ENCODE data around the gene MID2.
"Not testable (repeated sequence)": the region's sequence is repeated elsewhere in the genome, so short reads cannot be mapped to it uniquely, and the experiment has no call there.

Gene MID2, protein sequence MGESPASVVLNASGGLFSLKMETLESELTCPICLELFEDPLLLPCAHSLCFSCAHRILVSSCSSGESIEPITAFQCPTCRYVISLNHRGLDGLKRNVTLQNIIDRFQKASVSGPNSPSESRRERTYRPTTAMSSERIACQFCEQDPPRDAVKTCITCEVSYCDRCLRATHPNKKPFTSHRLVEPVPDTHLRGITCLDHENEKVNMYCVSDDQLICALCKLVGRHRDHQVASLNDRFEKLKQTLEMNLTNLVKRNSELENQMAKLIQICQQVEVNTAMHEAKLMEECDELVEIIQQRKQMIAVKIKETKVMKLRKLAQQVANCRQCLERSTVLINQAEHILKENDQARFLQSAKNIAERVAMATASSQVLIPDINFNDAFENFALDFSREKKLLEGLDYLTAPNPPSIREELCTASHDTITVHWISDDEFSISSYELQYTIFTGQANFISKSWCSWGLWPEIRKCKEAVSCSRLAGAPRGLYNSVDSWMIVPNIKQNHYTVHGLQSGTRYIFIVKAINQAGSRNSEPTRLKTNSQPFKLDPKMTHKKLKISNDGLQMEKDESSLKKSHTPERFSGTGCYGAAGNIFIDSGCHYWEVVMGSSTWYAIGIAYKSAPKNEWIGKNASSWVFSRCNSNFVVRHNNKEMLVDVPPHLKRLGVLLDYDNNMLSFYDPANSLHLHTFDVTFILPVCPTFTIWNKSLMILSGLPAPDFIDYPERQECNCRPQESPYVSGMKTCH

DNA sequence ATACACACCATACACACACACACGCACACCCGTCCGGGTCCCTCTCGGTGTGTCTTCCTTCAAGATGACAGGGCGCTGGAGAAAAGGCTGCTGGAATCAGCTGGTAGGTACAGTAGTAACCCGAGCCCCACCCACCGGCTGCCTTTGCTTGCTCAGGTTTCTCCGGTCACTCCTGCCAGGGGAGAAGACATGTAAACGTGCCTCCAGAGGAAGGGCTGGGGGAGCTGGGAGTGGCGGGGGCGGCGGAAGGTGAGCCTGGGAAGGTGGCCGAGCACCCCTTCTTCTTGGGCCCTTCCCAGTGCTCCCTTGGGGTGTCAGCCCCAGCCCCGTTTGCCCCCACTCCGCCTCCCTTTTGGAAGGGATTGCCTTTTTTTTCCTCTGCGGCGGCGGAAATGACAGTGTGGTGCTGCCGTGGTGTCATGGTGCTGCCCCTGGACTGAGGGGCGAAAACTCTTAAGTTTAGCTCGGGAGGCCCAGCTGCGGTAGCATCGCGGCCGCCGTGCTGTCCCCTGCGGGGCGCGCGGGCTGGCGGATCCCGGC lies at the start of gene MID2:
Gene MID2 (plus strand): TSS at position 169 of the 540 bp plus-strand sequence. CDS start 561 bp downstream, outside the sequence.
- DNase-seq (ENCODE audit: low read depth, low spot score) = no peak

DNA sequence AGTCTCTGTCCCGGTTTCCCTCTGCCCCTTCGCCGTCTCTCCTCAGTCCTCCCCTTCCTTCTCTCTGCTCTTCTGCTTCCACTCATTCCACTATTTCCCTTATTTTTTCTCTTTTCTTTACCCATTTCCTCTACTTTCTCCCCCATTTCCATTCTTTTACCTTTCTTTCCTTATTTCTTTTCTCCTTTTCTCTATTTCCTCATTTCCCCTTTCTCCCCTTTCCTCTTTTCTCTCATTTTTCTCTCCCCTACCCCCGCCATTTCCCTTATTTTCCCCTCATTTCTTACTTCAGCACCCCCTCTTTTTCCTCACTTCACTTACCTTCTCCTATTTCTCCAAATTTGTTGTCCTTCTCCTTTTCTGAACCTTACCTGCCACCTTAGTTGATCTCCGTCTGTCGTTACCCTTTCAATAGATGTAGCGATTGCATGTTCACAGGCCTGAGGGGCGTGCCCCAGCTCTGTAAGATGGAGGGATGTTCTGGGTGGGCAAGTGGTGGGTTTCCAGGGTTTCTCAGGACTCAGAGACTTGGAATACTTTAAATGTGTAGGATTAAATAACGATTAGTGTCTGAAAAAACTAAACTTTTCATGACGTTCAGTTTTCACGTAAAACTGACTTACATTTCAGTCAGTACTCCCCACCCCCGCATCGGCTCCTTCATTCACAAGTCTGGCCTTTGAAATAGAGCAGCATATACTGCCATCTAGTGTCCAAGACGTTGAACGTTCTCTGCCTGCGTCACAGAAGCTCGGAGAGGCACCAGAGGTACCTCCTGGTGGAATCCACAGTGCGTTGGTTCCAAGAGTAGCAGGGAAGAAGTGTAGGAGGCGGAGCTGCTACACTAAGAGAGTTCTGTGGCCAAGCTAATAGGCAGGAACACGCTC lies 48.8 kb upstream of the MID2 start:
- DNase-seq (ENCODE audit: low read depth, low spot score) = peak; percentile 39

DNA sequence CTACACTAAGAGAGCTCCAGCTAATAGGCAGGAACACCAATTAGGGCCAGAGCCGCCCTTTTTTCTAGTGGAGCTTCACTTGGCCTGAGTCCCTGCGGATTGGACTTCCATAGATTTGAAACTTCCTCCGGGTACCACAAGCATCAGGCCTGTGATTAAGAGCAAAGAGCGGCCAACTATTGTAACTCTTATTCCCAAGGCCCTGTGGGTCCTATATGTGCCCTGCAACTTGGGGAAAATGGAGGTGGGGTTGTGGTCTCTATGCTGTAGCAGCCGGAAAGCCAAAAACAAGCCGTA lies 48.2 kb upstream of the MID2 start, which contains the start of gene NCBP2L:
Gene NCBP2L (plus strand): TSS at position 198 of the 297 bp plus-strand sequence. CDS start 16,488 bp downstream, outside the sequence.
- no peak for DNase-seq (ENCODE audit: low read depth, low spot score)

DNA sequence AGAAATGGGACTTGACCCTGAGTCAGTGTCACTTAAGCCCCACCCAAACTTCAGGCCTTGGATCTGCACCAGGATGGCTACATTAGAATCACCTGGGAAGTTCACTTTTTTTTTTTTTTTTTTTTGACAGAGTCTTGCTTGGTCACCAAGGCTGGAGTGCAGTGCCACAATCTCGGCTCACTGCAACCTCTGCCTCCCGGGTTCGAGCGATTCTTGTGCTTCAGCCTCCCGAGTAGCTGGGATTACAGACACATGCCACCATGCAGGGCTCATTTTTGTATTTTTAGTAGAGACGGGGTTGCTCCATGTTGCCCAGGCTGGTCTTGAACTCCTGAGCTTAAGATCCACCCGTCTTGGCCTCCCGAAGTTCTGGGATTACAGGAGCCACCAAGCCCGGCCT lies 45.1 kb upstream of the MID2 start:
- no peak for DNase-seq (ENCODE audit: low read depth, low spot score)

DNA sequence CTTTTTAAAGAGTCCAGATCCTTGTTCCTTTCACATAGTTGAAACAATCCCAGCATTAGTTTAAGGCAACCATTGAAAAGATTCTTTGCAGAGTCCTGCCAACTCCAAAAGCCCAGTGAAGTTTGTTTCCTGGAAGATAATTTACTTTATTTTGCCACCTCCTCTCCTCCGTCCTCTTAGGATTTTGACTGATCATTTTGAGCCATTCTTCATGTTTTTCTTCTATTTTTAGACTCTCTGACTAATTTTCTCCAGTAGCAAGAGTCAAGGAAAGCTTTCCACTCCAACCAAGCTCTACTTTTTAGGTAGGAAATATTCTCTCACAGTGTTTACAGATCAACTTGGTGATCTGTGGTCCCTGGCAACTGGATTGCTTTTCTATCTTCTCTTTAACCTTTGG lies 37.8 kb upstream of the MID2 start:
- DNase-seq (ENCODE audit: low read depth, low spot score) = no peak

DNA sequence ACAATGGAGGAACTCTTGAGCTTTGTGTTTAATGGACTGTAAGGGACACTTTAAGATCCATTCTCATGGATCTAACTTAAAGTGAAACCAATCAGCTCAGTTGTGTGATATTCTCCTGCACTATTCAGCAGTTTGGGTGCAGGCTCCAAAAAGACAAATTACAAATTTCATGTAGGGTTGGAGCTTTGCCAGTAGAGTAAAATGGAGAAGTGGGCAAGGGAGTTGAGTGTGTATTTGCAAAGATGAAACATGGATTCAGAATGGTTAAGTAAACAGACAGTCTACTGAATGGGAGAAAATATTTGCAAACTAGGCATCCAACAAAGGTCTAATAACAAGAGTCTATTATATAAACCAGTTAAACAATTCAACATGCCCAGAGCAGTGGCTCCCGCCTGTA lies 21.2 kb upstream of the MID2 start:
- no peak for DNase-seq (ENCODE audit: low read depth, low spot score)

DNA sequence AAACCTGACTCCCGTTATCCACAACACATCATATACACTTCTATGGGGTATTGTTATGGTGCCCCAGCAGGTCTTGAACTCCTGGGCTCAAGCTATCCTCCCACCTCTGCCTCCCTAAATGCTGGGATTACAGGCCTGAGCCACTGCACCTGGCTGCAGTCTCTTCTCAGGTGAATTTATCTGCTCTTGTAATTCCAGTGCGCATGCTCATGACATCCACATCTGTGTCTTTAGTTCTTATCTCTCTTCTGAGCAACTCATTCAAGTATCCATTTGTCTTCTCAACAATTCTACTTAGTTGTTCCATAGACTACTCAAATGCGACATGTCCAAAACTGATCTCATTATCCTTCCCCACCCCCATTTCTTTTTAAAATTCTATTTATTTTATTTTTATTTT lies 20.5 kb upstream of the MID2 start:
- DNase-seq (ENCODE audit: low read depth, low spot score) = no peak

DNA sequence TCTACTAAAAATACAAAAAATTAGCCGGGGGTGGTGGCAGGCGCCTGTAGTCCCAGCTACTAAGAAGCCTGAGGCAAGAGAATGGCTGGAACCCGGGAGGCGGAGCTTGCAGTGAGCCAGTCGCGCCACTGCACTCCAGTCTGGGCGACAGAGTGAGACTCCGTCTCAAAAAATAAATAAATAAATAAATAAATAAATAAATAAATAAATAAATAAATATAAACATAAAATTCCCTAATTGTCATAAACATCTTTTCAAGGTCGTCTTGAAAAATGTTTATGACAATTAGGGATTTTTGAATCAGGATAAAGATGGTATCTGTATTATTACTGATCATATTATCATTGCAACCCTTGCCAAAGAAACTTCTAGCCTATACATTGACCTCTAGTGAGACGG lies 15.6 kb upstream of the MID2 start:
- not testable (repeated sequence) for DNase-seq (ENCODE audit: low read depth, low spot score)

DNA sequence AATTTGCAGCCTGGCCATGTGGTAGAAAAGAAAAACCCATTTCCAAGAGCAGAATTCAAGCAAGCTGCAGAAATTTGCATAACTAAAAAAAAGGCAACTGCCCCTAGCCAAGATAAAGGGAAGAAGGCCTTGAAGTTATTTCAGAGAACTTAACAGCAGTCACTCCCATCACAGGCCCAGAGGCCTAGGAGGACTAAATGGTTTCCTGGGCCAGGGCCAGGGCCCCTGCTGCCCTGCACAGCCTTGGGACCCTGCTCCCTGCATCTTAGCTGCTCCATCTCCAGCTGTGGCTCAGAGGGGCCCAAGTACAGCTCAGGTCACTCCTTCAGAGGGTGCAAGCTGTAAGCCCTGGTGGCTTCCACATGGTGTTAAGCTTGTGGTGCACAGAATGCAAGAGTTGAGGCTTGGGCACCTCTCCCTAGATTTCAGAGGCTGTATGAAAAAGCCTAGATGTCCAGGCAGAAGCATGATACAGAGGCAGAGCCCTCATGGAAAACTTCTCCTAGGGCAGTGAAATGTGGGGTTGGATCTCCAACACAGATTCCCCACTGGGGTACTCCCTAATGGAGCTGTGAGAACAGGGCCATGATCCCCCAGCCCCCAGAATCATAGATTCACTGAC lies 6.7 kb upstream of the MID2 start:
- DNase-seq (ENCODE audit: low read depth, low spot score) = no peak

DNA sequence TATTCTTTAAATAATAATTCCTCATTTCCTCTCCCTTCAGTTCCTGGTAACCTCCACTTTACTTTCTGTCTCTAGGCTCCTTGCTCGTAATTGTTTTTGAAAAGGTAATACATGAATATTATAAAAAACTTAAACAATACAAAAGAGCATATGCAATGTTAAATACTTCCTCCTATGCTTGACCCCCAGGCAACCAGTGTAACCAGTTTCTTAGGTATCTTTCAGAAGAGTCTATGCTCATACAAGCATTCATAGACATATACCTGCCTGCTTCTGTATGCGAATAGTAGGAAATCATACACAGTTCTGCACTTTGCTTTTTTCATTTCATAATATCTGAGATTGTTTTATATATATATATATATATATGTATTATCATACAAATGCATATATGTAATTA lies 2.6 kb upstream of the MID2 start:
- DNase-seq (ENCODE audit: low read depth, low spot score) = no peak

DNA sequence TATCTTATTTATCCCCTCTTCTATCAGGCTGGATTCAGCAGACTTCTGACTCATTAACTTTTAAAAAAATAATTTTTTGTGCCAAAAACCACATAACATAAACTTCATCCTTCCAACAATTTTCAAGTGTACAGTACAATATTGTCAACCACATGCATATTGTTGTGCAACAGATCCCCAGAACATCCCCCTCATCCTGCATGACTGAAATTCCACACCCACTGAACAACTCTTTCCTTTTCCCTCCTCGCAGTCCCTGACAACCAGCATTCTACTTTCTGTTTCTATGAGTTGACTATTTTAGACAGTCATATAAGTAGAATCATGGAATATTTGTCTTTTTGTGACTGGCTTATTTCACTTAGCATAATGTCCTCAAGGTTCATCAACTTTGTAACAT lies 2.2 kb upstream of the MID2 start:
- no peak for DNase-seq (ENCODE audit: low read depth, low spot score)

DNA sequence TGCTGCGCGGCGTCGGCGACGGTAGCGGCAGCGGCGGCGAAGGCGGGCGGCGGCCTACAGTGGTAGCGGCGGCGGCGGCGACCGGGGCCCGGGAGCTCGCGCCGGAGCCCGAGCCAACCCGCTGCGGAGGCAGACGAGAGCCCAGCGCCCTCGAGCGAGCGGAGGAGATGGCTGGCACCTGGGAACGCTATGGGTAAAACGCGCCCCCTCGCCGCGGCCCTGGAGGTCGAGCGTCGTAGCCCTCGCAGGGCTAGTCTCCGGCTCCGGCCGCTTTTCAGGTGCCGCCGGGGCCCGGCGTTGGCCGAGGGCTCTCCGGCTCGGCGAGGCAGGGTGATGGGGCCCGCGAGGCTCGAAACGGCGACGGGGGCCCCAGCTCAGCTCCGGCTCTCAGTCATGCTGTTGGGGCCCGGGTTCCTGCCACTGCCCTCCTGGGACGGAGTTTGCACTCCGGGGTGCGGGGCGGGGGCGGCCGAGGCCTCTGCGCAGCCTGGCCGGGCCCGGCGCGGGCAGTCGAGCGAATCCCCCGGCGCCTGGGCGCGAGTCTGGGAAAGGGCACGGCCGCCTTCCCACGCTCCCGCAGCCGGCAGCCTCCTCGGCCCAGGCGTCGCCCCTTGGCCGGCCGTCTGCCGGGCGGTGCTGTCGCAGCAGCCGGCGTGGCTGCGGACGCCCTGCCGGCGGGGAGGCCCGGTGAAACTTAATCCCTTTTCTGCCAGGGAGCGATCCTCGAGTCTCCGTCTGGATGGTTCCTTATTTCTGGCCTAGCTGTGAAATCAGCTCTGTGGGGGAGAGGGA lies 768 bp downstream of the MID2 start:
- DNase-seq (ENCODE audit: low read depth, low spot score) = no peak

DNA sequence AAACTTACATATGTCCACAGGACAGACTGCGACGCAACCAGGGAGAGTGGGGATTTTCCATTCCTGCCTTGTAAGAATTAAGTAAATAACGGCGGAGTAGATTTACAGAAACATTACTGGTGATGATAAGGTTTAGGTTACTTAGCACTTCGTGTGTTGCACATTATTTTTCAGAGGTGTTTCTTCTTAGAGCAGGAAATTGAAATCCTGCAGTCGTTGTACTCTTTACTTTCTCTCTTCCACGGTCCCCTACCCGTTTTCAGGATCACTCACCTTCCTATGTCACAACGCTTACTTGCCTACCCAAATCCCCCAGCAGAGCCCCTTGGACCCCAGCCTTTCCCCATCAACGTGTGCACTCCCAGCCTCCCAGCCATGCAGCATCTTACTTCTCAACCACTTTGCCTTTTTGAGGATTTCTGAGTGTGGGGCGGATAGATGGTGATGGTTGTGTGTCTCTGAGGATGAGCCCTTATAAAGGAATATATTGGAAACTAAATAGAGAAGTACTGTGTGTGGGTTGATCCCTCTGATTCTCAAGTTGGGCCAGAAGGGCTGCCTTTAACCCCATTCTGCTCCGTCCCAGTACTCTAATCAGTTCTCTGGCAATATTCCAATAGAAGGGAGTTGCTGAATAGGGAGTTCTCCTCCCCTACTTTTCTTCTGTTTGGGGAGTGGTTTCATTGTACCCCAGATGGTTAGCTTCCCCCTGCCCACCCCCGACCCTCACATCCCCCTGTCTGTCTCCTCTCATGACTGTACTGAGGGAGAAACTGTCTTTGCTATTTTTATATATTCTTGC lies 1.6 kb downstream of the MID2 start:
- DNase-seq (ENCODE audit: low read depth, low spot score) = no peak

DNA sequence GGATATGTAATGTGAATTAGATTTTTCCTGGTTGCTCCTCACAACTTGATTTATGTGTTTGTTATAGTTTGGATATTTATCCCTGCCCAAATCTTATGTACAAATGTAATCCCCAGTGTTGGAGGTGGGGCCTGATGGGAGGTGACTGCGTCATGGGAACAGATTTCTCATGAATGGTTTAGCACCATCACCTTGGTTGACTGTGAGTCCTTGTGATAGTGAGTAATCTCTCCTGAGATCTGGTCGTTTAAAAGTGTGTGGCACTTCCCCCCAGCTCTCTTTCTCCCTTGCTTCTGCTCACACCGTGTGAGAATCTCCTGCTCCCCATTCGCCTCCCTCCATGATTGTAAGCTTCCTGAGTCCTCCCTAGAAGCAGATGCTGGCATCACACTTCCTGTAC lies 2.2 kb downstream of the MID2 start:
- no peak for DNase-seq (ENCODE audit: low read depth, low spot score)

DNA sequence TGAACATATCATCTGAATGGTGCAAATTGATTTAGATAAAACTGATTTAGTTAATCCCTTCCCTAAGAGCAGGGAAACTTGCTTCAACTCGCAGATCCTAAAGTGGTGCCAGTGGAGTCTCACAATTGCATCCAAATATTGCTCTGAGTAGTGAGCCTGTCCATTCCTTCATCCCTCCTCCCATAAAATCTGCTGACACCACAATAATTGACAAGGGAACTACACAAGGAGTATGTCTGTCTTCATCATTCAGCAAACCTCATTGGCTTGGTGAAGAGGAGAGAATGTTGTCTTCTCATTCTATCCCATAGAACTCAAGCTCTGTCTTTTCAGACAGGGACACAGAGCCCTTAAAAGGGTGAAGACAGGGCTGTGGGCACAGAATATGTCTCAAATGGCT lies 4.2 kb downstream of the MID2 start:
- DNase-seq (ENCODE audit: low read depth, low spot score) = no peak

DNA sequence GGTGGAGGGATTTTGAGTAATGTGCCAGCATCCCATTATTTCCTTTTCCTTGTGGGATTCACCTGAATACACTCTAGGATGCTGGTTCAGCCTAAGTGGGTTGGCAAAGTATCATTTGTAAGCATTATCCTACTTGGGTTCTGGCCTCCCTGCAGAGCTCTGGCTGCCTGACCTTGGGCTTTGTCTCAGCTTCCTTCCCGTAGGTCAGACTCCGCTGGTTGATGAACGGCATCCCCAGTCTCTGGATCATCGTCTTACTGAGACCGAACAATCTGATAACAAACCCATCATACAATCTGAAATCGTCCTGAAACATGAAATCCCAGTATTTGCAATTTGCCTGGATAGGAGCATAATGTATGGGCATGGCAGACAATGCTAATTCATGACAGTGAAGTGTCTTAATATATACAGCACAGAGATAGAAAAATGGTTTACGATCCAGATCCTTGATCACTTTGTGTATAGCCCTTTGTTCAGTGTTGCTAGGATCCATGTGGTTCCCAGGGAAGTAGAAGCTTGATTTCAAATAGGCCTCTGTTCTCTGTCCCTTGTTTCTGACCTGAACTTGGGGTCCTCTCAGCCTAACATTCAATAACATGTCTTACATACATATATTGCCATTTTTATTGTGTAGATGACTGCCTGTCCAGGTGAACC lies 5.5 kb downstream of the MID2 start:
- DNase-seq (ENCODE audit: low read depth, low spot score) = no peak

DNA sequence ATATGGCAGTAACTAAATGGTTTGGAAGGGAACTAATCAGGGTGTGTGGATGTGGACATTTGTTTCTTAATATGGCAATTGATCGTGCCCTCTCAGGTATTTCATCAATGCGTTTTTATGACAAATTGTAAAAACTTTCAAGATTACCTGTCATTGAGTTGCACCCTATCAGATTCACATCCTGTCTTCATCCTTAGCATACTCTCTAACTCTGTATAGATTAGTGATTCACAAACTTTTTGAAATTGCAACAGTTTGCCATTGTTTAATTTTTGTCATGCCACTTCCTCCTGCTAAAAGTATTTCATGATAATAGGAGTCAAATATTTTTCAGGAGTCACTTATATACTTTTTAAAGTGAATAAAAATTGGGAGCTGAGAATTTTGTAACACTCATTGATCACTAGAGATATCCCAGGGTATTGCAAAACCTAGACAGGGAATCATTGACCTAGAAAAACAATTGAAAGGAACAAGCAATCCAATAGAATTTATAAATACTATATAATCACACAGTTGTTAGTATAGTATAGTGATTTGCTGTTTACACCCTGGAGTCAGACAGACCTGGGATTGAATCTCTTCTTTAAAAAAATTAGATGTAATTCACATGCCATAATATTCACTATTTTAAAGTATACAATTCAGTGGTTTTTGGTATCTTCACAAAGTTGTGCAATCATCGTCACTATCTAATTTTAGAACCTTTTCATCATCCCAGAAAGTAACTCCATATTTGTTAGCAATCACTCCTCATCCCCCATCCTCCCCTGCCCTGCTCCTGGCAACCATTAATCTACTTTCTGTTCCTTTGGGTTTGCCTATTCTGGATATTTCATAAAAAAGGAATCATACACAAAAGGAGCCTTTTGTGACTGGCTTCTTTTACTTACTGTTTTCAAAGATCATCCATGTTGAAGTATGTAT lies 8.9 kb downstream of the MID2 start:
- no peak for DNase-seq (ENCODE audit: low read depth, low spot score)

DNA sequence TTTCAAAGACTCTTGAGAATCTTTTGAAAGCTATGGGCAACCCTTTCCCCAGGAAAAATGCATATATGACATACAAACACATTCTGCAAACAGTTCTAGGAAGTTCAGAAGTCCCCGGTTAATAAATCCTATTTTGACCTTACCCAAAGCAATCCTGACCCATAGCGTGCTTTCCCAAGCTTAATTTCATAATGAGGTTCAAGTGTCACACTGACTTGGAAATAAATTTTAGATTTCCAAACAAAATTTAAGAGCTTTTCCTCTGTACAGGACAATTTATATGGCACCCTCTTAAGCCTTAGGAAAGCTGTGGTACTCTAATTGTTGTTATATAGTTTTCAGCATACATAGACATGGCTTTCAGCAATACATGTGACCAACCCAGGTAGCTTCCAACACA lies 11.3 kb downstream of the MID2 start:
- no peak for DNase-seq (ENCODE audit: low read depth, low spot score)

Measured in activated naive CD8-positive, alpha-beta T cell treated with anti-CD3 and anti-CD28 coated beads, Interleukin-2, amount 50 U/mL, for 16 hours (primary cell).